Motor neuron (in vitro differentiated cells): Measurements from ENCODE around the gene MDM1. TPM values are rescaled to one million over a fixed set of nuclear protein-coding genes. Genes with fewer than 3 reads are reported as not detected.

ENCODE experiments used
- ATAC-seq, 8 experiments: fragments of 200-7000 bp; cut with Tn5 transposase; replicated peaks in 6 of 8; 2 replicates each; pipeline ENCODE4 v1.8.0; 2021; ENCODE audit warnings: mild to moderate bottlenecking in 8 of 8, moderate library complexity in 8 of 8
- H3K27ac ChIP-seq, 2 donors: fragments of 250-450 bp; sonication (Bioruptor Pico); 2 replicates each; pipeline ENCODE4 v1.9.0; 2021; ENCODE audit warnings: antibody characterized with exemption in 2 of 2, mild to moderate bottlenecking in 2 of 2, moderate library complexity in 1 of 2
- H3K4me1 ChIP-seq, 2 donors: fragments of 250-450 bp; sonication (Bioruptor Pico); replicated peaks in 1 of 2; 2 replicates each; pipeline ENCODE4 v1.6.1; 2021; ENCODE audit warnings: antibody characterized with exemption in 2 of 2, mild to moderate bottlenecking in 2 of 2, moderate library complexity in 1 of 2
- H3K4me3 ChIP-seq, 5 donors: fragments of 250-450 bp; sonication (Bioruptor Pico); 2 replicates each; pipeline ENCODE4 v1.9.0; 2021; ENCODE audit warnings: antibody characterized with exemption in 5 of 5, mild to moderate bottlenecking in 5 of 5, moderate library complexity in 4 of 5
- WGBS, 10 experiments: fragments of 450-650 bp; shearing (Covaris generic); methylation state at CpG; one replicate each; pipeline ENCODE4 v1.0.0; 2022; 5-methylcytosine and 5-hydroxymethylcytosine counted together
- in situ Hi-C, 9 experiments: fragments of 400-800 bp; cut with MboI; loops; one replicate each; pipeline ENCODE4 v1.15.0; 2021; ENCODE audit warnings: low sequenced_read_pairs in 9 of 9, low pct_unique_long_range_greater_than_20kb in 2 of 9; ENCODE audit not compliant: unreplicated experiment in 9 of 9
- total RNA-seq, 8 experiments: library from RNA; unstranded; fragments of 300-600 nt; gene quantifications; 2 replicates each; pipeline versions ENCODE4 v1.2.3 to v1.2.4, GENCODE V29; 2022

MDM1 gene
- 10 to 100 TPM in 6 of 8 experiments, 1 to 10 TPM in 2; 7.9 to 22.9 (median 12.1) TPM for total RNA-seq

GRCh38 chr12:68331869-68332727, at the start of gene MDM1:
Gene MDM1, minus strand, starts transcription at chr12:68332362. Its CDS starts 117 bp downstream, at chr12:68332245.
- WGBS, 10 experiments: 0 to 20% (median 2%) methylated on average over 1 to 15 of the region's 59 CpGs; no CpG with 5 or more reads in 3 of the 10 experiments
- peak within 1 kb of the TSS; percentile 73 to 89 (median 74) for H3K4me3 ChIP-seq
- H3K4me1 ChIP-seq: peaks cover 0 to 11% of the 10 kb centered on the region in 2 donors
- peak; percentile 97 to 99 (median 98) for ATAC-seq
- H3K27ac ChIP-seq: peak within 1 kb of the TSS in 1 of 2 donors; percentile 22
- in situ Hi-C loops: loop anchor here in 1 of 9 experiments (25.0 kb wide), 1 partner anchor 355 kb away; the partner anchor contains the start of gene NUP107

GRCh38 chr12:68381476-68382219, 49.5 kb upstream of the MDM1 start:
- in situ Hi-C loops: no loop called here
- H3K27ac ChIP-seq: no peak overlapping the region

GRCh38 chr12:68378872-68379606, 46.9 kb upstream of the MDM1 start:
- H3K4me3 ChIP-seq: no peak overlapping the region
- H3K4me1 ChIP-seq: no peaks in the 10 kb centered on the region
- H3K27ac ChIP-seq: no peak overlapping the region
- in situ Hi-C loops: no loop called here
- 4 to 90% (median 67%) methylated on average over 3 to 5 of the region's 5 CpGs; no CpG with 5 or more reads in 1 of the 10 experiments for WGBS, 10 experiments
- ATAC-seq: peak in 3 of 8 experiments; percentile 76 to 89 (median 84)

More at GRCh38 chr12:68381476-68382219, 49.5 kb upstream of the MDM1 start:
- ATAC-seq: no peak
- Histone ChIP-seq H3K4me1 (no peaks in the 10 kb centered on the region), H3K4me3 (no peak overlapping the region)
- WGBS, 10 experiments: 79 to 97% (median 92%) methylated on average over 2 to 6 of the region's 6 CpGs; no CpG with 5 or more reads in 1 of the 10 experiments

- ATAC-seq: peak in 3 of 8 experiments; percentile 7 to 44 (median 17)
- H3K4me3 ChIP-seq: no peak overlapping the region
- no peaks in the 10 kb centered on the region for H3K4me1 ChIP-seq
- WGBS, 10 experiments: 0 to 100% (median 75%) methylated on average over 1 to 3 of the region's 3 CpGs; no CpG with 5 or more reads in 1 of the 10 experiments
- no peak overlapping the region for H3K27ac ChIP-seq
- in situ Hi-C loops: no loop called here
These were observed 45.7 kb upstream of the MDM1 start for GRCh38 chr12:68377881-68378280.

- no peak overlapping the region for H3K27ac ChIP-seq
- ATAC-seq: no peak
These were observed 44.7 kb upstream of the MDM1 start for GRCh38 chr12:68376901-68377300.

GRCh38 chr12:68375756-68376695, 43.9 kb upstream of the MDM1 start:
- ATAC-seq: no peak
- in situ Hi-C loops: no loop called here
- Histone ChIP-seq H3K4me1 (no peaks in the 10 kb centered on the region), H3K27ac (no peak overlapping the region), H3K4me3 (no peak overlapping the region)
- 0 to 100% (median 90%) methylated on average over 1 to 4 of the region's 4 CpGs; no CpG with 5 or more reads in 2 of the 10 experiments for WGBS, 10 experiments

More at GRCh38 chr12:68376901-68377300, 44.7 kb upstream of the MDM1 start:
- in situ Hi-C loops: no loop called here
- H3K4me3 ChIP-seq: no peak overlapping the region
- H3K4me1 ChIP-seq: no peaks in the 10 kb centered on the region
- WGBS, 10 experiments: 75 to 96% (median 95%) methylated on average over 1 to 6 of the region's 7 CpGs; no CpG with 5 or more reads in 3 of the 10 experiments

GRCh38 chr12:68374307-68374982, 42.3 kb upstream of the MDM1 start:
- no peak for ATAC-seq
- H3K27ac ChIP-seq: no peak overlapping the region
- in situ Hi-C loops: loop anchor here in 3 of 9 experiments (25.0 kb wide), 2 partner anchors 238 to 313 kb away; partner anchors contain the start of genes RAP1B (in 2 of the 3) and NUP107 (in 1 of the 3)

GRCh38 chr12:68370667-68371066, 38.5 kb upstream of the MDM1 start:
- Histone ChIP-seq H3K27ac (no peak overlapping the region), H3K4me3 (no peak overlapping the region), H3K4me1 (peaks cover 6 to 11% of the 10 kb centered on the region in 2 donors)
- in situ Hi-C loops: loop anchor here in 3 of 9 experiments (25.0 kb wide), 2 partner anchors 242 to 317 kb away; partner anchors contain the start of genes RAP1B (in 2 of the 3) and NUP107 (in 1 of the 3)
- 67 to 100% (median 100%) methylated on average over 1 to 3 of the region's 3 CpGs; no CpG with 5 or more reads in 5 of the 10 experiments for WGBS, 10 experiments
- no peak for ATAC-seq

More at GRCh38 chr12:68374307-68374982, 42.3 kb upstream of the MDM1 start:
- WGBS, 10 experiments: 66 to 100% (median 89%) methylated on average over 1 to 8 of the region's 10 CpGs
- Histone ChIP-seq H3K4me3 (no peak overlapping the region), H3K4me1 (no peaks in the 10 kb centered on the region)

GRCh38 chr12:68370006-68370590, 37.9 kb upstream of the MDM1 start:
- no peak overlapping the region for H3K27ac ChIP-seq
- no peak overlapping the region for H3K4me3 ChIP-seq
- 51 to 100% (median 85%) methylated on average over 2 to 7 of the region's 8 CpGs; no CpG with 5 or more reads in 4 of the 10 experiments for WGBS, 10 experiments
- no peak for ATAC-seq
- peaks cover 6 to 15% of the 10 kb centered on the region in 2 donors for H3K4me1 ChIP-seq
- in situ Hi-C loops: loop anchor here in 3 of 9 experiments (25.0 kb wide), 2 partner anchors 242 to 317 kb away; partner anchors contain the start of genes RAP1B (in 2 of the 3) and NUP107 (in 1 of the 3)

GRCh38 chr12:68368327-68368726, 36.2 kb upstream of the MDM1 start:
- in situ Hi-C loops: loop anchor here in 3 of 9 experiments (25.0 kb wide), 2 partner anchors 244 to 319 kb away; partner anchors contain the start of genes RAP1B (in 2 of the 3) and NUP107 (in 1 of the 3)
- H3K27ac ChIP-seq: peak overlapping the region in 1 of 2 donors; percentile 26
- peaks cover 6 to 19% of the 10 kb centered on the region in 2 donors for H3K4me1 ChIP-seq
- H3K4me3 ChIP-seq: no peak overlapping the region
- WGBS, 10 experiments: 75 to 100% methylated on average over 1 to 2 of the region's 2 CpGs; no CpG with 5 or more reads in 8 of the 10 experiments
- ATAC-seq: no peak
